Activated CD8-positive, alpha-beta memory T cell treated with anti-CD3 and anti-CD28 coated beads for 24 hours (primary cell): ENCODE data around the gene C2CD4D.
A peak's percentile ranks its signal among the peaks of the same experiment; 100 is the strongest.

ENCODE experiments used
- DNase-seq: peaks from one replicate; pipeline ENCODE4 v3.0.0-alpha.2; 2020

Gene C2CD4D

GRCh38 chr1:151809985-151810556 lies 29.5 kb downstream of the C2CD4D start:
- no peak for DNase-seq

- no peak for DNase-seq
Measured at GRCh38 chr1:151809290-151809984, 30.2 kb downstream of the C2CD4D start.

GRCh38 chr1:151807766-151808165 lies 31.9 kb downstream of the C2CD4D start:
- DNase-seq, result peak; percentile 33

- DNase-seq, result peak; percentile 28
Measured at GRCh38 chr1:151807131-151807530, 32.5 kb downstream of the C2CD4D start.

- peak; percentile 21 for DNase-seq
Measured at GRCh38 chr1:151806170-151806569, 33.5 kb downstream of the C2CD4D start.

- no peak for DNase-seq
Measured at GRCh38 chr1:151805066-151805820, 34.4 kb downstream of the C2CD4D start, which contains the start of gene LINGO4. TSS of gene LINGO4 (minus strand) at chr1:151805419. CDS start at chr1:151802704, 2,715 bp downstream.

GRCh38 chr1:151803915-151804314 lies 35.7 kb downstream of the C2CD4D start:
- DNase-seq, result no peak

- no peak for DNase-seq
Measured at GRCh38 chr1:151803164-151803563, 36.5 kb downstream of the C2CD4D start.

GRCh38 chr1:151802372-151802771 lies 37.2 kb downstream of the C2CD4D start:
- no peak for DNase-seq

- DNase-seq, result no peak
Measured at GRCh38 chr1:151801846-151802245, 37.8 kb downstream of the C2CD4D start.

- no peak for DNase-seq
Measured at GRCh38 chr1:151801310-151801820, 38.3 kb downstream of the C2CD4D start.

- DNase-seq, result no peak
Measured at GRCh38 chr1:151800830-151801229, 38.8 kb downstream of the C2CD4D start.

GRCh38 chr1:151799179-151800022 lies 40.2 kb downstream of the C2CD4D start:
- no peak for DNase-seq

GRCh38 chr1:151798571-151798970 lies 41.0 kb downstream of the C2CD4D start:
- DNase-seq, result no peak

- peak; percentile 59 for DNase-seq
Measured at GRCh38 chr1:151790940-151791651, 48.5 kb downstream of the C2CD4D start.

- peak; percentile 98 for DNase-seq
Measured at GRCh38 chr1:151790071-151790939, 49.3 kb downstream of the C2CD4D start, which contains the start of gene TDRKH. TSS of gene TDRKH (minus strand) at chr1:151790500. CDS start at chr1:151783022, 7,478 bp downstream.
